AG08395 (cell line): ENCODE measurements around the gene POMGNT1.

Experiments used
- DNase-seq: peaks from one replicate; pipeline ENCODE4 v3.0.0; 2012; ENCODE audit warnings: mixed read lengths, low spot score

Gene POMGNT1

DNA sequence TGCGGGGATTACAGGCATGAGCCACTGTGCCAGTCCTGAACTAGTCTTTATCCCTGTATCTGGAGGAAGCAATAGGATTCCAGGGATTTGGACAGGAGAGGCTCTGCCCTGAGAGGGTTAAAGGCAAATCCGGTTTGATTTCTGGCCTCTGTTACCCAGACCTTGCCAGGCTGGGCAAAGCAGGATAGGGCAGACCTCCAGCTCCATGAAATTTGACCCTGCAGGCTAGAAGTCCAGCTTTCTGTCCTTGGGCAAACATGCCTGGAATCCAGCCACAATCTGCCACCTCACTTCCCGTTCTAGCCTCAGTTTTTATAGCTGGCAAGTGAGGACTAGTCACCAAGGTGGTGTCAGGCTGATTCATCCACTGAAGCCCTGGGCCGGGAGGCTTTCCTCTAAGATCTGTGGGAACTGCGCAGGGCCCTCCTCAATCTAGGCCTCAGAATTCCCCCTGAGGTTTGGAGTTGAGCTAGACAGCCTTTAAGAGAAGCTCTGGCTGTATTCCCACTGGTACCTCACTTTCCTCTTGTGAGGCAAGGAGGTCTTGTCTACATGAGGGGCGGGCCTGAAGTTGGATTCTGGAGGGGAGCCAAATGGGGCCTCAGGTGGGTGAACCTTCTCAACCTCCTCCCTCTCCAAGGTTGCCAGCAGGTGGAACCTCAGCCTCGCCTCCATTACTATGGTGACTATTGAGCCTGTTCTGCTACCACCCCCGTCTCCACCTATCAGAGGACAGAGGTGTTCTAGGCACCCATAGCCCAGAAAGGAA lies 15.0 kb downstream of the POMGNT1 start:
- peak; percentile 95 for DNase-seq

DNA sequence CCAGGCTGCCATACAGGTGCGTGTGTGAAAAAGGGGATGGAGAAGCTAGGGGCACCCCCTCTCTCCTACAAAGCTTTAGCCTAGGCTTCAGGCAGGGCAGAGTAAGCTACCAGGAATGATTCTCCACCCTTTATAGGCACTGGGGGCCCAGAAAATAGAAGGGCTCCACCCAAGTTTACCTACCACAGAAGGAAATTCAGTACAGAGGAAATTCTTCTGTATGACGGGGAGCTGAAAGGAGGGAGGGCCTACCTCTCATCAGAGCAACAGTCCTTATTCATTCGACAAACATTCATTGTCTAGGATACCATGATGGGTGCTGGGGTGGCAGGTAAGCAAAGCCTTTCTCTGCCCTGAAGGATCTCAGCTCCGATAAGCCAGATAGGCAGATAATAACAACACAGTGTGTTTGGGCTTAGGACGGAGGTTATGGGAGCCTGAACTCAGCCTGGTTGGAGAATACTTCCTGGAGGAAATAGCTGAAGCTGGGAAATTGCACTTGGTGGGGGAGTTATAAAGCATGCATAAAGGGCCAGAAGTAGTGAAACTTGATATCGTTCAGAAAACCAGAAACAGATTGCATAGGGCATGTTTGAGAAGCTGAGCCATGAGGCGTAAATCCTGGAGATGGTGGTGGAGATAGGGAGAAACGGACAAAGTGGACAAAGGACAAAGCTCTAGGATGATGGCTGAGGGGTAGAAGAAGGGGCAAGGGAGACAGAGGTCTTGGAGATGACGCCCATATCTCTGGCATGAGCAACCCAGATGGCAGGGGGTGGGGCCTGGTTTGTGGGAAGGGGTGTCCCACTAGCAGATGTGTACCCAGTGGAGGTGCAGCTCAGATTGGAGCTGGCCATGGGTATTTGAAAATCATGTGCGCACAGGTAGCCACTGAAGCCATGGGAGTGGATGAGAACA lies 16.6 kb downstream of the POMGNT1 start:
- DNase-seq = peak; percentile 12

DNA sequence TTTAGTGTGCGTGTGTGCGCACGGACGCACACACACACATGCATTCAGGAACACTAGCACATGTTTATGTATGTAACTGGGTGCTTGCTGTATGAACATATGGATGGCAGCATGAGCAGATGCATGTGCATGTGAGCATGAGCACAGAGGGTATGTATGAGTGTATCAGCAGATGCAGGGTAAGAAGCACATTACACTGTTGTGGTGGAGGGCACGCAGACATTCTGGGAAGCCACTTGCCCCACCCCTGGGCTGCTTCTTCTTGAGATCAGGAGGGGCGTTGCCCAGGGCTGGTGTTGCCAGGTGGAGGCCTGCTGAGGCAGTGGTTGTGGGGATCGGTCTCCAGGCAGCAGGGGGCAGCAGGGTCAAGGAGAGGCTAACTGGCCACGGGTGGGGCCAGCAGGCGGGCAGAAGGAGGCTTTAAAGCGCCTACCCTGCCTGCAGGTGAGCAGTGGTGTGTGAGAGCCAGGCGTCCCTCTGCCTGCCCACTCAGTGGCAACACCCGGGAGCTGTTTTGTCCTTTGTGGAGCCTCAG lies 18.1 kb downstream of the POMGNT1 start:
- DNase-seq = no peak

DNA sequence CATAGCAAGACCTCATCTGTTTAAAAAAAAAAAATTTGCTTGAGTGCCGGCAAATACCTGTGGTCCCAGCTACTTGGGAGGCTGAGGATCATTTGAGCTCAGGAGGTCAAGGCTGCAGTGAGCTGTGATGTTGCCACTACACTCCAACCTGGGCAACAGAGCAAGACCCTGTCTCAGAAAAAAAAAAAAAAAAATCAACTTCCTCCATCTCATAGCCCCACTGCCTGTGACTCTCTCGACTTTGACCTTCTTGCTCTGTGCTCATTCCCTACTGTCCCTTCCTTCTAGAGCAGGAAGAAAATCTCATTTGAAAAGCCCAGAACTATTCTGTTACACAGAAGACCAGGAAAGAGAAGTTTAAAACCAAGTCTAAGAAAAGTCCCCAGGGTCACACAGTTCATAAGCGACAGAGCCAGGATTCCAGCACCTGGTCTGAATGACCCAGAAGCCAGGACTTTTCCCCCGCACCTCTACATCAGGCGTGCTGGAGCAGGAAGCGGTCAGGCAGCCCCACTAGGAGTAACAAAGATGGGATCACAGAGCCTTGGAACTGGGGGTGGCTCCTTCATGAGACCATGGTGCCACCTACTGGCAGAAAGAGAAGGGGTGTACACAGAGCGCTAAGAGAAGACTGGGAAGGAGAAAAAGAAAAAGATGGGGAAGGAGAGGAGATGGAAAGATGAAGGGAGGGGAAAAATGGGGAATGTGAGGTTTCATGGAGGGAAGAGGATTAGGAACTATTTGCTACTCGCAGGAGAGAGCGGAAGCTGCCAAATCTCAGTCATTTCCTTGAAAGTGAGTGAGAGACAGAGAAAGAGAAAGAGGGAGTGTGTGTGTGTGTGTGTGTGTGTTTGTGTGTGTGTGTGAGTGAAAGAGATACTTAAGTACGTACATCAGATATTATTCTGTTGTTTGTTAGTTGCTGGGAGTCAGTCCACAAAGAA lies 18.8 kb downstream of the POMGNT1 start:
- peak; percentile 90 for DNase-seq

DNA sequence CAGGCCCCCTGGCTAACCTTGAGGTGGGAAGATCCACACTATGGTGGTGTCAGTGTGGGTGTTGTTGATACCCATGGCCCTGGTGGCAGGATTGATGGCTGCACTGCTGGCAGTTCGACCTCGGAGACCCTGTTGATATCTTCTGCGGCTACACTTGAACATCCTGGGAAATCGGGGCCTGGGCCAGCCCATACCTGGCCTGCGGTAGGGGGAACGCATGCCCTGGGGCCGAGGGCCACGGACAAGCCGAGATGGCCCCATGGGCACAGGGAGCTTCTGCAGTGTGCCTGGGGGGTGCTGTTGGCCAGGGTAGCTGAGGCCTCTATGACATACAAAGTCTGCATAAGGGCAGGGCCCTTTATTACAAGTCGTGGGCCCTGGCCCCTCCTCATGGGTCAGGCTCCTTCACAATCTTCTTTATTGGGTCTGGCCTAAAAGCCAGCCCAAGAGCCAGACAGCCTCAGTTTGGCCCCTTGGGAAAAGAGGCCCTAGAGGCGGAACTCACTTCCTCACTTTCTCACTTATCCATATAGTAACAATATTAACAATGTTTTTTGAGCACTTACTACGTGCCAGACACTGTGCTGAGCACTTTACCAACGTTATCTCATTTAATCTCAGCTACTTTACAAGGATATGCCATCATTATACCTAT lies 21.9 kb downstream of the POMGNT1 start, which contains the start of gene P3R3URF:
Gene P3R3URF, minus strand, starts transcription at position 278 of the 655 bp plus-strand sequence. Its CDS starts 17 bp downstream, at position 261.
- DNase-seq = no peak

DNA sequence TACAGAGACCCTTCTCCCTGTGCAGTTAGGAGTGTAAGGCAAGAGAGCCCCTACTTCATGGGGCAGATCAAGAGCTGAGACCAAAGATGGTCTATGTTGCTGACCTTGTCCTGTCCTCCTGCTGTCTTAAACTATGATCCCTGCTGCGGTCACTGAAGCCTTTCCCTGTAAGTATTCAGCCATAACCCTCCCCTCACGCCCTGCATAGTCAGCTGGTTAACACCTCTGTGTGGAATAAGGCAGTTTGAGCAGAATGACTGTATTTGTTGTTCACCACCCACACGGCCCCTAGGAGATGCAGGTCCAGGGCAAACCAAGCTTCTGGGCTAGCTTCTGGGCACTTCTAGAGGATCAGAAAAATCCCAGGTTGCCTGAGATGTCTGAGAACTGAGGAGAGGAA lies 23.0 kb downstream of the POMGNT1 start:
- DNase-seq = no peak

DNA sequence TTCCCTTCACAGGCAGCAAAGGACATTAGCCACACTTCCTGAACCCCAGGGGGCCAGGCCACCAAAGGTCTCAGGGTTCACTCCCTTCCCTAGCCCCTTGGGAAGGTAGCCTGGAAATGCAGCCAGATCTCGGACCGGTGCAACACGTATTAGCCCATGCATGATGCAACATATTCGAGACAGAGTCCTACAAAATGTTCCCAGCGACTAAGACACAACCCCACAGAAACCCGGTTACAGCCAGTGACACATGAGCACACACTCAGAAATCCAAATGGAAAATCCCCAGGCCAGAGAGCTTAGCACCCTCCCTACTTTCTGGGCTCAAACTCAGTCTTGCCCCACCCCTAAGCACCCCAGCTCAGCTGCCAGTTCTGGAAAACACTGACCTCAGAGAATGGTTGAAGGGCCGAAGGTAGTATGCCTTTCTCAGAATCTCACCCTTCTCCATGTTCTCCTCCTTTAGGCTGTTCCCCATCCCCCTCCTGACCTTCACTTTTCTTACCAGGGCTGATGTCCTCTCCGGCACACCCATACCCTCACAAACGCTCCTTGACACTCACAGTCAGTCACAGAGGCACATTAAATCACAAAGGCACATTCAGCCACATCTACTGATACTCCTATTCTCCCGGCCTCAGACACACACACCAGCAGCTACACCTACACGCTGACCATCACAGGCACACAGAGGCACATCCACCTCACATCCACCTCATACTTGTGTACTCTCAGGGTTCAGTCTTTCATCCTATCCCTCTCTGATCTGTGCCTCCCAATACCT lies 23.6 kb downstream of the POMGNT1 start, which contains the start of gene TSPAN1:
Gene TSPAN1, plus strand, starts transcription at position 640 of the 784 bp plus-strand sequence. CDS start 6,021 bp downstream, outside the sequence.
- peak; percentile 51 for DNase-seq

DNA sequence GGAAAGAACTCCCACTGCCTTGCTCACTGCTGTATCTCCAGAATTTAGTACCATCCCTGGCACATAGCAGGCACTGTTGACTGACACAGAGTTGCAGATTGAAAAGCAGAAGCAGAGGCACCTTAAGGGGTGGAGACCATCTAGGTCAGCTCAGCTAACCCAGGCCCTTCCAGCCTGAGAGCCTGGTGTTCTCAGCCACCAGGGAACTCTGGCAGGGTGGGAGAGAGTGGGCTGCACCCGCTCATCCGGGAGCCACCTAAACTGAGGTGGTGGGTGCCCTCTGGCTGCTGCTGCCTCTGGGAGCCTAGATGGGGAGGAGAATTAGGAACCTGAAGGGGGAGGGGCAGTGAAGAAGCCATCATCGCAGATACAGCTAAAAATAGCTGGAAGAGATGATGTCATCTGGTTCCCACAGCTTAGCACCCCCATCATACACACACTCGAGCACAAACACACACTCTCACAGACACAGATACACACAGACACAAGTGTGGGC lies 24.8 kb downstream of the POMGNT1 start:
- DNase-seq = peak; percentile 43

DNA sequence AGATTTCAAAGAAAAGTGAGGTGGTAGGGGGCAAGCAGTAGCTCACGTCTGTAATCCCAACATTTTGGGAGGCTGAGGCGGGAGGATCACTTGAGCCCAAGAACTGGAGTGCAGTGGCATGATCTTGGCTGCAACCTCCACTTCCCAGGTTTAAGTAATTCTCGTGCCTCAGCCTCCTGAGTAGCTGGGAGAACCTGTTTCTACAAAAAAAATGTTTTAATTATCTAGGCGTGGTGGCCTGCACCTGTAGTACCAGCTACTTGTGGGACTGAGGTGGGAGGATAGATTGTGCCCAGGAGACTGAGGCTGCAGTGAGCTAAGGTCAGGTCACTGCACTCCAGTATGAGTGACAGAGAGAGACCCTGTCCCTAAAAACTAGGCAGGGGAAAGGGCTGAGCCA lies 25.9 kb downstream of the POMGNT1 start:
- DNase-seq = no peak

DNA sequence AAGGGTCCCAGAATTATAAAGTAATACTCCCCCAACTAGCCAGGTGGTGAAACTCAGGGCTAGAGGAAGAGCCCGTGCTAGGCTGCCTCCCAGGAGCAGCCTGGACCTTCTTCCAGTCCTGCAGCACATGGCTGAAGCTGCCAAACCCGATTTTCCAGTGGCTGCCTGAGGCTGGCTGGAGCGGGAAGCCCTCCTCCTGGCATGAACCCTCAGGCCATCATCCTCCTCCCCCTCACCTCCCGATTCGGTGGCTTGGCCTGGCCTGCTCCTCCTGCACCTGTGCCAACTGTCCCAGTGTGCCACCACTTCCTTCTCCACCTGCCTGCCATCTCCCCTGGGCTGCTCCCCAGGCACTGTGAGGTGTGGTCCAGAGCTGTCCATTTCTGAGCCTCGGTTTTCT lies 26.4 kb downstream of the POMGNT1 start:
- no peak for DNase-seq

DNA sequence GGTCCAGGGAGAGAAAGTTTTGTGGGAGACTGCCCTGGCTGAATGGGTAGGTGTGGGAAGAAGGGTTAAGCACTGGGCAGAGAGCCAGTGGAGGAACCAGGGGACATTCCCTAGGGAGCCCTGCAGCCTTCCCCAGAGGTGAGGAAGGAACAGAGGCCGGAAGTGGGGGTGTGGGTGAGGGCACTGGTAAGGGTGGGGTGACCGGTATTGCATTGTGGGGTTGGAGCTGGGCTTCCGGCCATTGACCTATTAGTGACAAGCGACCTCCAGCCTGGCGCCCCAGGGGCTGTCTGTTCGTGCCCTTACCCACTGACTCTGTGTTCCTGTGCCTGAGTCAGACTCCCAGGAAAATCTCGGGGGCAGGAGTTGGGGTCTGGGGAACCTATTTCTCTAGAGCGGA lies 26.9 kb downstream of the POMGNT1 start:
- no peak for DNase-seq

DNA sequence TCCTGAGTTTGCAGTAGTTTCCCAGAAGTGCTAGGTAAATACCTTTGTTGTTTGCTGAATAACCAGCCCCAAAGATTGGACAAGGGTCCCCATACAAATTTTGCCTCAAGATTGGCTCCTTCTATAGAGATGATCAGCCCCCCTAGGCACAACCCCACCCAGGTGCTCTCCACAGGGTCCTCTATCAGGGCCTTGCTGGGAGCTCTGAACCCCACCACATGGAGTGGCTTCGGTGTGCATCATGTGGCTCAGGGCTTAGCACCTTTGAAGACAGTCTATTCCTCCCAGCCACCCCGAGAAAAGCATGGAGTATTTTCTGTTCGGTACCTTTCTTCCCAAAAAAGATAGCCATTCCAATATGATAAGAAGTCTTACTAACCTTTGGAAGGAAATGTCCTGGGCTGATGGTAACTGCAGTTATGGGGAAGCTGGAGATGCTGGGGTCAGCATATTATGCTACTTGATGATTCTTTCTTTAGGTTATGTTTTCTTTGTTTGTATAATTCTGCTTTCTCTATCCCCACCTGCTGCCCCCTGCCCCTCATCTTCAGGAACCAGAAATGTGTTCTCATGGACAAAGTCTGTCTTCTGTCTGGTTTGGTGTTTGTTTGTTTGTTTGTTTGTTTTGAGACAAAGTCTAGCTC lies 28.3 kb downstream of the POMGNT1 start:
- no peak for DNase-seq

DNA sequence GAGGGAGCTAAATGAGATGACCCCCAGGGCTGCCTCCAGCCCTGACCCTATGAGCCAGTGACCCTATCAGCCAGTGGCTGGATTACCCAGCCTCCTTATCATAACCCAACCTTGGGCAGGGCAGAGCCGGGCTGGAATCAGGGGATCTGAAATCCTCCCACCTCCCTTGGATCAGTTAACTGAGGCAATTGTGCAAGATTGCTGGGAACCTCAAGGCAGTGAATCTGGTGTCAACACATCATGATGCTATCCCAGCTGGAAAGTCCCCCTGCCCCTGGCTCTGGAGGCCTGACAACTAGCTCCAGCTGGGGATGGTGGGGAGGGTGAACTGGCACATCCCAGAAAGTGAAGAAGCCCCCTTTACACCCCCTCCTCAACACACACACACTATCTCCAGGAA lies 29.8 kb downstream of the POMGNT1 start:
- no peak for DNase-seq

DNA sequence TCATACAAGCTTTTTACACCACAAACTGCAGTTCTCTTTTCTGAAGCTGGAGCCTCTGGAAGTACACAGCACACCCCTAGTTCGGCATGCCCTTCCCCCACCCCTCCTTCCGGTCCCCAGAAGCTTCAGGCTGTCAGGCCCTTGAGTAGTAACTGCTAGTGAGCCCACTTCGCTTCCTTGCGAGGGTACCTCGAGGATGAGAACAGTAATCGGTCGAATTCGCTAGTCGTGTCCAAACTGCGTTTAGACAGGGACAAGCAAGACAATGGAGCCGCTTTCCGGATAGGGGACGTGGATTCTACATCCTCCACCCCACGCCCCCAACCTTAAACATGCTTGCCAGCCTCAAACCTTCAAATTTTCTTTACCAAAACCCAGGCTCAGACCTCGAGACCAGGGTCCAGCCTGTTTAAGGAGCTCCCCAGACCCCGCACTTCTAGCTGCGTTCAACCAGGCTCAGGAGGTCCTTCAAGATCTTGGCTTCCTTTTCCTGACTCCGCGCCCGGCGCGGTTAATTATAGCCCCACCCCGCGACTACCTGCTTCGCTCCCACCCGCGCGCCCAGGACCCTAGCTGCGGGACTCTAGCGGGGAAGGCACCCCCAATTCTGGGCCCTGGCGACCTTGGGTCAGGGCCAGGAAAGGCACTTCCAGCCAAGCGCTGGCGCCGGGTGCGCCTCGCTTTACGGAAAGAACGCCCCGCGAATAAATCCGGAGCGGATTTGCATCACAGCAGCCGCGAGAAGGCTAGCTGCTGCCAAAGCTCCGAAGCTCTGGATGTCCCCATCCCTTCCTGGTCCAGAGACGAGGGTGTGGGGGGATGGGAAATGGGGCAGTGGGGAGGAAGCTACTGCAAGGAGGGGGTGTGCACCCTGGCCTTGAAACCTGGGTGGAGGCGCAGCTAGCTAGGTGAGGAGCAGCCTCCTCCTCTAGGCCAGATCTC lies 31.4 kb downstream of the POMGNT1 start:
- DNase-seq = peak; percentile 44

DNA sequence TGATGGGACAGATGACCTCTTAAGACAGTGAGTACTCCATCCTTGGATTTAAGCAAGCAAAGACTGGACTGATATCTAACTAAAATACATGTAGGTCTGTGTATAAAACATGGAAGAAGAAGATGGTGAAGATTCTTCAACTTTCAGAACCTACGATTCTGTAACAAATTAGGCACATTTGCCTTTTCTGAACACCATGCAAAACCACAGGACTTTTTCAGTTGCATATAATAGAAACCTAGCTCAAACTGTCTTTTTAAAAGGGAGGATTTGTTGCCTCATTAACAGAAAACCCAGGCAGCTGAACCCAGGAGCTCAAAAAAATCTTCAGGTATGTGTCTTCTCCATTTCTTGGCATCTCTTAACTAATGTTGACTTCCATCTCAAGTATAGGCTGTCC lies 38.0 kb downstream of the POMGNT1 start:
- DNase-seq = no peak

DNA sequence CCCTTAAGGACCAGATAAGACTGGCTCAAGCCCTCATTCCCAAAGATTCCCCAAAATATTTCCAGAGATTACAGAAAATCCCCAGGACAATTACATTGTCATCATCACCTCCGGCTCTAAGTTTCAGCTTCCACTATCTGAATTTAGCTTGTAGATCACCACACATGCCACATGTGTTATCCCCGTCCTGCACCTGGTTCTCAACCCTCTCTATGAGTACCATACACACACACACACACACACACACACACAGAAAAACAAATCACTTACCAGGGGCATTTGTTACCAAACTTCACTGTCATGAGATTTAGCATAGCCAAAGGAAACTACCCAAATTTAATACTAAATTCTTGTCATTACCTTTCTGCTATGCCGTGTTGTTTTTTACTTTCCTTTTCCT lies 38.7 kb downstream of the POMGNT1 start:
- DNase-seq = no peak

DNA sequence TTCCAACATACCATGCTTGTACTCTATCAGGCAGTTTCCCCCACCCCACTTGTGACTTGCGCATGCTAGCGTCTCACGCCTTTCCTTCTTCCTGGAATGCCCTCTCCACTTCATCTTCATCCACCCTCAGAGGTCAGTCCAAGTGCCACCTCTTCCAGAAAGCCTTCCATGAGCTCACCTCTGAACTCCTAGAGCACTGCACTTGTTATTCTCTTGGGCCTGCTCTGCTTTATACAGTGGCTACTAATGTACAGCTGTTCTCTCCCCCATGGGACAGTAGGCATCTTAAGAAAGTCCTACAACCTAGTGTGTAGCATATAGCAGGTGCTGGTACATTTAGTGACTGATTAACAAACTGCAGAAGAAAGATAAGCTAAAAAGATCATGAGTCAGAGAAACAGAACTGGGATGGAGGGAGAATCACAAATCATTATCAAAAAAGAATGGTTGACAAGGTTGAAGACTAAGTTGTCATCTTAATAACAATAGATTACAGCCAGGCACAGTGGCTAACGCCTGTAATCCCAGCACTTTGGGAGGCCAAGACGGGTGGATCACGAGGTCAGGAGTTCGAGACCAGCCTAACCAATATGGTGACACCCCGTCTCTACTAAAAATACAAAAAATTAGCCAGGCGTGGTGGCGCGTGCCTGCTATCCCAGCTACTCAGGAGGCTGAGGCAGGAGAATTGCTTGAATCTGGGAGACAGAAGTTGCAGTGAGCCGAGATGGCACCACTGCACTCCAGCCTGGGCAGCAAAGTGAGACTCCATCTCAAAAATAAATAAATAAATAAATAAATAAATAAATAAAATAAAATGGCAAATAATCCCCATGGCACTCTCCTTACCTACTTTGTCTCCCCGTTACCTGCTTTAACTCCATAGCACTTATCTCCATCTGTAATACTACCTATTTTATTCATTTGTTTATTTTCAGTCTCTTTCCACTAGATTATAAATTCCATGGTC lies 39.6 kb downstream of the POMGNT1 start:
- DNase-seq = no peak
